AG09319 (cell line): ENCODE results near the gene HOXA2.

Experiments
- DNase-seq: peaks from one replicate; pipeline ENCODE4 v3.0.0-alpha.2; 2010; ENCODE audit warnings: low read depth; ENCODE audit errors: extremely low read depth
- CTCF ChIP-seq: IDR thresholded peaks from 2 replicates; pipeline ENCODE4 v1.5.1; 2011; ENCODE audit warnings: low read depth, mild to moderate bottlenecking, inconsistent platforms, low read length, moderate library complexity

The HOXA2 gene

GRCh38 chr7:27125986-27126394, 23.5 kb upstream of the HOXA2 start:
- no peak for TF ChIP-seq CTCF
- DNase-seq: no peak

GRCh38 chr7:27124902-27125689, 22.6 kb upstream of the HOXA2 start:
- TF ChIP-seq CTCF: no peak
- DNase-seq: no peak

DNA sequence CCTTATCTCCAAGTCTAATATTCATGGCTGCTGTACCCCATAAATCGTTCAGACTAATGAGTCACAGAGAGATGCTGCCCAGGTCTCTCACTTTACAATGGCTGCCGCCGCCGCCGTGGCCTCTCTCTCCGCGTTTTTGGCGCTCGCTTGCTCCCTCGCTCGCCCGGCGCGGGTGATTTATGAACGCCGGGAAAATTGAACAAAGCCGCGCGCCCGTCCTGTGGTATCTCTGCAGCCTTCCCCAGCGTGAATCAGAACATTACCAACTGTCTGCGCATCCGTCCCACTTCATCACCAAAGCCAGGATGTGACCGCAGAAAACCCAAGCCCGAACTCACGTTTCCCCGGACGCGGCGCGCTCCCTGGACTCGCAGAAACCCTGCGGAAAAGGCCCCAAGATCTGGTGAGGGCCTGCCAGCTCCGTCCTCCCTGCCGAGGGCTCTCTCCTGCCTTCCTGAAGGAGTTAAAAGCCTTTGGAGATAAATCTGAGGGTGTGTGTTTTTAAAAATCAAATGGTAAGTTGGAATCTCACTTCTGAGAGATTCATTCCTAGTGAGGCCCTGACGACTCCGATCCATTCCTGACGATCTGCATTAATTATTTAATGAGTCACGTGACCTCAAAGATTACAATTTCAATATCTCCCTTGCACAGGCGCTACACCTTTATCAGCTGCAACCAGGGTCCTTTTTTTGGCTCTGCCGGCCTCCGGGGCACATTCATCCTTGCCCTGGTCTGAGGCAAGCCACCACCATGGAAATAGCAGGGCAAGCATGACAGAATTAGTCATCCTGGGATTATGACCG, 21.8 kb upstream of the HOXA2 start:
- no peak for TF ChIP-seq CTCF
- DNase-seq: no peak

DNA sequence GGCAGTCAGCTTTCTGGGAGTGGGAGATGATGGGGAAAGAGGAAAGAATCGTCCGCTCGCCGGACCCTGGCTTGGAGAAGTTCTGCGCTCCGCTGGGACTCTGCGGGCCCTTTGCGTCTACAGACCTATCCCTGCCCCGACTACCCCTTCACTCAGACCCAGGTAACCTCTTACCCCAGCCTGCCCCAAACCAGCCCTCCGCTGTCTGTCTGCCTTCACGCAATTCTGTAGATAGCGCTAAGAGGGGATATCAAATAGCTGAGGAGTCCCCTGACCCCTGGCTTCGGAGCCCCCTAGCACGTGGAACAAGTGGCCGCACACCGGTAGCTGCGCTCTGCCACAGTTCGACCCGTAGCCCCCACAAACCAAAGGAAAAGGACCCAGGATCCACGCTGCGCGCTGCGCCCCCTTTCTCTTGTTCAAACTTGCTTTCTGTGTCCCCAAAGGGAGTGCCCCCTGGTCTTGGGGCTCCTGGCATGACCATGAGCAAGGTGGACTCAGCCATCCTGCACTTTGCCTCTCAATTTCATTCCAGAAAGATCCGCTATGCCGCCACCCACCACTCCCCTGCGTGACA, 21.1 kb upstream of the HOXA2 start:
- DNase-seq: no peak

DNA sequence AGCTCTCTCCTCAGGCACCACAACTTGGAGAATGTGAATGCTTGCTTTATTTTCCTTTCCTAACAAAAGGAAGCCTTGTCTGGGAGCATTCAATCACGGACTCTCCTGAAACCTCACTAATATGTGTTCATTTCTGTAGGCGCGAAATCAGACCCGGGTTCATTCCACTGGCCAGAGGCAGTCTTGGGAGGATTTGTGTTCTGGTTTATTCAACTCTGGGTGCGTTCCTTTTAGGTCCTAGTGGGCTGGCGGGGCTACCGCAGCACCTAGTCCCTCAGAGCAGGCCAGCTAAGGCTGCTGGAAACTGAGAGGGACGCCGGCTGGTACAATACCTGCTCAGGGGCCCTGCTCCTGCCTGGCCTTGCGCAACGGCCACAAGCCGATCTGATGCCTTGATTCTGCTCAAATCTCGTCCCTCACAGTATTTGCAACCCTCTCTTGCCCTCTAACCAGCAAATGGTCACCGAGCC, 20.6 kb upstream of the HOXA2 start:
- no peak for TF ChIP-seq CTCF
- DNase-seq: no peak

More for the DNA sequence above, 21.1 kb upstream of the HOXA2 start:
- no peak for TF ChIP-seq CTCF

DNA sequence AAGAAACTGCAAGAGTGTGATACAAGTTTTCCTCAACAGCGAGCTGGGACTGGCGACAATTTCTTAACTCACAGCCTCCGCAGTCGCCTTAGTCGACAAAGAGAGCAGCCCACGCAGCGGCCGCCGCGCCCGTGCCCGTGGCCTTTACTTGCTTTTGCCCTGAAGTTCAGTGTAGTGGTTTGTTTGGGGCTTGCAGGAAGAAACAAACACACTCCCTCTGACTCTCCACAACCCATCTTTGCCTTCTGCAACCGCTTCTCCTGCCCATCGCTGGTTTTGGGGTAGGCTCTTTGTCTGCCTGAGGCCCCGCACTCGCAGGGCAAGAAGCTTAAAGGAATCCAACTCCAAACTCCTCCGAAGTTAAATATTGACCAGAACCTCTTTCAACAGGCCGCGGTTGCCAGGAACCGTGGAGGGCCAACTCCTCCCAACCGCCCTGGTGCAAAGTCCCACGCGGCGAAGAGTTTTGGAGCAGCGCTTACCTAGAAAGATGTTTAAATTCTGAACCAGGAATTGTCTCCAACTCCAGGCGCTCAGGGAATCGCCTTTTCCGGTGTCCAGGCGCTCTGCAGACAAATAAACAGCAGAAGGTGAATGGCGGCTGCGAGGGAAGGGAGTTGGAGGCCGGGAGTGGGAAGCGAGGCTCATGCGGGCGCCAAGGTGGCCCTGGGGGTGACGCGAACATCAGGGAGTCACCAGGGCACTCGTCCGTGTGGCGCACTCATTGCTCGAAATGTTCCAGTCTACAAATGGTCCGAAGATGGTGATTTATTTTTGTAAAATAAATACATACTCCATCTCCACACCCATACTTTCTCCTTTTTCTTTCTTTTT, 19.8 kb upstream of the HOXA2 start:
- no peak for TF ChIP-seq CTCF

More for the DNA sequence above, 19.8 kb upstream of the HOXA2 start:
- no peak for DNase-seq
